ENCODE data around the gene HOOK2. TPM values are rescaled to one million over a fixed set of nuclear protein-coding genes. Genes with fewer than 3 reads are reported as not detected.
"Not testable (repeated sequence)": the region's sequence is repeated elsewhere in the genome, so short reads cannot be mapped to it uniquely, and the experiment has no call there.

The HOOK2 gene
- polyA plus RNA-seq, 2 donors = 47.9 to 103 TPM

DNA sequence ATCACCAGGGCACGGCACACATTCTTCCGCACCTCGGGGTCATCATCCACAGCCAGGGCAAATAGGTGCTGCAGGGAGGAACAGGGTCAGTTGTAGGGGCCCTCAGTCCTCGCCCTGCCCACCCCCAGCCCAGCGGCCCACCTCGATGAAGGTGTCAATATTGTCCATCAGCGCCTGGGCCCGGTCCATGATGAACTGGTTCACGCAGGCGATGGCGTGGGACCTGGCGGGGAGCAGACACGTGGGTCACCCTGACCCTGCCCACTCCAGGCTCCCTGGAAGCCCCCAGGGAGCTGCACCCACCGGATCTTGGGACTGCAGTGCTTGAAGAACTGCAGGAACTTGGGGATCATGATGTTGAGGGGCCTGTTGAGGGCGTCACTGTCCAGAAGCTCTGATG lies 60.2 kb downstream of the HOOK2 start:
- Histone ChIP-seq H3K36me3 (ENCODE audit: control insufficient read depth in 2 of 2, insufficient read depth in 2 of 2, low read length in 1 of 2) (peaks cover 17 to 42% of the 10 kb centered on the region in 2 donors), H3K4me1 (ENCODE audit: control insufficient read depth in 2 of 2, insufficient read depth in 2 of 2, low read length in 1 of 2) (peaks cover 0 to 4% of the 10 kb centered on the region in 2 donors)

DNA sequence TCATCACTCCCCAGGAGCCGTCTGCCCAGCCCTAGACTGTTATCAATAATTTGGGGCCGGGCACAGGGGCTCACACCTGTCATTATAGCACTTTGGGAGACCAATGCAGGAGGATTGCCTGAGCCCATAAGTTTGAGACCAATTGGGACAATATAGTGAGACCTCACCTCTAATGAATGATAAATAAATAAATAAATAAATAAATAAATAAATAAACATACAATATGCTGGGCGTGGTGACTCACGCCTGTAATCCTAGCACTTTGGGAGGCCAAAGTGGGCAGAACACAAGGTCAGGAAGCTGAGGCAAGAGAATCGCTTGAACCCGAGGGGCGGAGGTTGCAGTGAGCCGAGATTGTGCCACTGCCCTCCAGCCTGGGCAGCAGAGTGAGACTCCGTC lies 62.0 kb downstream of the HOOK2 start:
- not testable (repeated sequence) for H3K27ac ChIP-seq (ENCODE audit: low read depth in 2 of 2, low read length in 1 of 2); H3K9me3 ChIP-seq (ENCODE audit: control insufficient read depth in 2 of 2, insufficient read depth in 1 of 2, low read depth in 1 of 2, low read length in 1 of 2); H3K4me1 ChIP-seq (ENCODE audit: control insufficient read depth in 2 of 2, insufficient read depth in 2 of 2, low read length in 1 of 2); H3K4me3 ChIP-seq (ENCODE audit: low read depth in 1 of 2, low read length in 2 of 2); H3K27me3 ChIP-seq (ENCODE audit: control insufficient read depth in 1 of 2, insufficient read depth in 2 of 2, low read length in 2 of 2)
- WGBS, 2 donors = 90 to 95% methylated on average over 9 of the region's 9 CpGs
- peaks cover 19 to 42% of the 10 kb centered on the region in 2 donors for H3K36me3 ChIP-seq (ENCODE audit: control insufficient read depth in 2 of 2, insufficient read depth in 2 of 2, low read length in 1 of 2)

More for the DNA sequence above, 60.2 kb downstream of the HOOK2 start:
- H3K4me3 ChIP-seq (ENCODE audit: low read depth in 1 of 2, low read length in 2 of 2) = no peak overlapping the region
- no peaks in the 10 kb centered on the region for H3K27me3 ChIP-seq (ENCODE audit: control insufficient read depth in 1 of 2, insufficient read depth in 2 of 2, low read length in 2 of 2)
- WGBS, 2 donors = 94 to 95% methylated on average over 15 of the region's 15 CpGs
- H3K9me3 ChIP-seq (ENCODE audit: control insufficient read depth in 2 of 2, insufficient read depth in 1 of 2, low read depth in 1 of 2, low read length in 1 of 2) = no peaks in the 10 kb centered on the region
- no peak overlapping the region for H3K27ac ChIP-seq (ENCODE audit: low read depth in 2 of 2, low read length in 1 of 2)

Other genes with a start within 250 kb of the HOOK2 start
- gene ZNF564, start 224.1 kb downstream of the HOOK2 start, polyA plus RNA-seq = 1 to 10 TPM; 2.9 to 3.8 TPM
- gene ZNF490, start 164.7 kb downstream of the HOOK2 start, polyA plus RNA-seq = under 1 TPM; 0.36 to 0.61 TPM
- gene ZNF791, start 164.6 kb downstream of the HOOK2 start, polyA plus RNA-seq = 1 to 10 TPM; 5.1 to 8.1 TPM
- 10 to 100 TPM; 22.6 to 26.6 TPM for gene MAN2B1, start 108.8 kb downstream of the HOOK2 start, polyA plus RNA-seq
- gene WDR83, start 108.7 kb downstream of the HOOK2 start, polyA plus RNA-seq = 10 to 100 TPM in 1 of 2 donors, 1 to 10 TPM in 1; 8.9 to 14.4 TPM
- 10 to 100 TPM; 45.5 to 51.3 TPM for gene DHPS, start 93.7 kb downstream of the HOOK2 start, polyA plus RNA-seq
- gene GNG14, start 87.6 kb downstream of the HOOK2 start, polyA plus RNA-seq = not detected
- 10 to 100 TPM in 1 of 2 donors, 1 to 10 TPM in 1; 5.0 to 12.3 TPM for gene FBXW9, start 78.9 kb downstream of the HOOK2 start, polyA plus RNA-seq
- gene TNPO2, start 51.6 kb downstream of the HOOK2 start, polyA plus RNA-seq = 10 to 100 TPM; 29.7 to 37.2 TPM
- gene TRIR, start 40.9 kb downstream of the HOOK2 start, polyA plus RNA-seq = 100 to 1,000 TPM; 212 to 215 TPM
- 10 to 100 TPM; 46.2 to 74.1 TPM for gene GET3, start 38.1 kb downstream of the HOOK2 start, polyA plus RNA-seq
- under 1 TPM; 0.06 TPM for gene BEST2, start 23.8 kb downstream of the HOOK2 start, polyA plus RNA-seq
- gene JUNB, start 15.9 kb upstream of the HOOK2 start, polyA plus RNA-seq = 100 to 1,000 TPM; 175 to 339 TPM
- 100 to 1,000 TPM; 157 to 323 TPM for gene PRDX2, start 26.2 kb upstream of the HOOK2 start, polyA plus RNA-seq
- 1 to 10 TPM; 2.8 to 8.4 TPM for gene THSD8, start 26.5 kb upstream of the HOOK2 start, polyA plus RNA-seq
- 10 to 100 TPM in 1 of 2 donors, 1 to 10 TPM in 1; 6.9 to 20.8 TPM for gene RNASEH2A, start 31.0 kb upstream of the HOOK2 start, polyA plus RNA-seq
- gene RTBDN, start 59.0 kb upstream of the HOOK2 start, polyA plus RNA-seq = not detected
- under 1 TPM; 0.18 to 0.22 TPM for gene MAST1, start 63.0 kb upstream of the HOOK2 start, polyA plus RNA-seq
- 10 to 100 TPM in 1 of 2 donors, 1 to 10 TPM in 1; 7.8 to 15.9 TPM for gene DNASE2, start 105.9 kb upstream of the HOOK2 start, polyA plus RNA-seq
- gene KLF1, start 111.6 kb upstream of the HOOK2 start, polyA plus RNA-seq = not detected
- 10 to 100 TPM; 14.3 to 21.0 TPM for gene GCDH, start 115.6 kb upstream of the HOOK2 start, polyA plus RNA-seq
- gene SYCE2, start 143.7 kb upstream of the HOOK2 start, polyA plus RNA-seq = under 1 TPM; 0.20 to 0.59 TPM
- gene FARSA, start 158.2 kb upstream of the HOOK2 start, polyA plus RNA-seq = 10 to 100 TPM; 29.1 to 49.3 TPM
- gene CALR, start 163.1 kb upstream of the HOOK2 start, polyA plus RNA-seq = 100 to 1,000 TPM; 173 to 361 TPM
- 10 to 100 TPM; 73.9 to 81.0 TPM for gene RAD23A, start 170.3 kb upstream of the HOOK2 start, polyA plus RNA-seq
- 10 to 100 TPM; 53.7 to 57.0 TPM for gene GADD45GIP1, start 181.7 kb upstream of the HOOK2 start, polyA plus RNA-seq
- not detected for gene DAND5, start 194.0 kb upstream of the HOOK2 start, polyA plus RNA-seq
- 10 to 100 TPM; 26.9 to 38.5 TPM for gene NFIX, start 219.9 kb upstream of the HOOK2 start, polyA plus RNA-seq